CD14-positive monocyte (primary cell): ENCODE results near the gene CDX2. TPM values are rescaled to one million over a fixed set of nuclear protein-coding genes. Genes with fewer than 3 reads are reported as not detected.
A peak's percentile ranks its signal among the peaks of the same experiment; 100 is the strongest.

Experiments used
- DNase-seq, 3 donors: peaks; one replicate each; pipeline ENCODE4 v3.0.0-alpha.2; 2011 to 2022
- H2AFZ ChIP-seq: 2 replicates; pipeline ENCODE4 v1.6.0; 2012; ENCODE audit warnings: mild to moderate bottlenecking, low read depth, low read length, inconsistent platforms; ENCODE audit not compliant: insufficient read depth, poor library complexity, severe bottlenecking
- H3K27ac ChIP-seq, 2 donors: 1 replicate in 1 of 2; 2 replicates in 1 of 2; pipeline ENCODE4 v1.5.1; 2012 to 2013; ENCODE audit warnings: low read length in 2 of 2, control low read depth in 1 of 2, inconsistent platforms in 1 of 2, low read depth in 1 of 2, mild to moderate bottlenecking in 1 of 2
- H3K27me3 ChIP-seq, 2 donors: one replicate each; pipeline versions ENCODE4 v1.6.0 to v1.6.1; 2011 to 2013; ENCODE audit warnings: low read length in 2 of 2; ENCODE audit not compliant: control insufficient read depth in 2 of 2, insufficient read depth in 2 of 2
- H3K36me3 ChIP-seq, 2 donors: replicated peaks in 1 of 2; 1 replicate in 1 of 2; 2 replicates in 1 of 2; pipeline versions ENCODE4 v1.5.1 to v1.6.1; 2012 to 2013; ENCODE audit warnings: low read length in 2 of 2, control low read depth in 1 of 2, inconsistent platforms in 1 of 2, mild to moderate bottlenecking in 1 of 2; ENCODE audit not compliant: insufficient read depth in 2 of 2, control insufficient read depth in 1 of 2
- H3K4me1 ChIP-seq, 2 donors: 1 replicate in 1 of 2; 2 replicates in 1 of 2; pipeline versions ENCODE4 v1.5.1 to v1.6.1; 2012 to 2013; ENCODE audit warnings: low read length in 2 of 2, control low read depth in 1 of 2, inconsistent platforms in 1 of 2, mild to moderate bottlenecking in 1 of 2, moderate library complexity in 1 of 2; ENCODE audit not compliant: insufficient read depth in 2 of 2, control insufficient read depth in 1 of 2
- H3K4me2 ChIP-seq: replicated peaks from 2 replicates; pipeline ENCODE3; 2012; ENCODE audit warnings: low read length, moderate library complexity, mild to moderate bottlenecking; ENCODE audit not compliant: poor library complexity, severe bottlenecking; ENCODE audit errors: extremely low read depth
- H3K4me3 ChIP-seq, 3 experiments: fragments of 200-600 bp in 1 of 3; sonication (generic) in 1 of 3; replicated peaks in 1 of 3; 1 replicate in 2 of 3; 2 replicates in 1 of 3; pipeline ENCODE4 v1.5.1; 2011 to 2013; ENCODE audit warnings: low read length in 3 of 3, mild to moderate bottlenecking in 3 of 3, control low read depth in 2 of 3, low read depth in 2 of 3, inconsistent platforms in 1 of 3, moderate library complexity in 1 of 3
- H3K79me2 ChIP-seq: 2 replicates; pipeline ENCODE4 v1.6.0; 2012; ENCODE audit warnings: mild to moderate bottlenecking, control low read depth, inconsistent platforms, low read length, moderate library complexity; ENCODE audit not compliant: insufficient read depth
- H3K9ac ChIP-seq: 2 replicates; pipeline ENCODE4 v1.6.0; 2017; ENCODE audit warnings: low read length, mild to moderate bottlenecking; ENCODE audit not compliant: insufficient read depth, poor library complexity, severe bottlenecking
- H3K9me3 ChIP-seq, 2 donors: replicated peaks in 1 of 2; 1 replicate in 1 of 2; 2 replicates in 1 of 2; pipeline versions ENCODE4 v1.5.1 to v1.6.1; 2012 to 2013; ENCODE audit warnings: low read length in 2 of 2, control low read depth in 1 of 2; ENCODE audit not compliant: control insufficient read depth in 1 of 2, insufficient read depth in 1 of 2
- H4K20me1 ChIP-seq: 2 replicates; pipeline ENCODE4 v1.6.0; 2012; ENCODE audit warnings: mild to moderate bottlenecking, low read length, control low read depth, moderate library complexity; ENCODE audit not compliant: insufficient read depth
- H3K27ac Mint-ChIP-seq, 7 donors: one replicate each; pipeline ENCODE4 v1.8.0; 2020; ENCODE audit warnings: mild to moderate bottlenecking in 7 of 7, mixed read lengths in 7 of 7, moderate library complexity in 6 of 7, inconsistent platforms in 2 of 7
- H3K27me3 Mint-ChIP-seq, 3 donors: one replicate each; pipeline ENCODE4 v1.8.0; 2021 to 2022; ENCODE audit warnings: low read depth in 3 of 3, mild to moderate bottlenecking in 3 of 3, mixed read lengths in 3 of 3, moderate library complexity in 3 of 3, inconsistent platforms in 1 of 3
- H3K36me3 Mint-ChIP-seq, 2 donors: one replicate each; pipeline ENCODE4 v1.8.0; 2020; ENCODE audit warnings: mixed read lengths in 2 of 2, inconsistent platforms in 1 of 2, mild to moderate bottlenecking in 1 of 2
- H3K4me1 Mint-ChIP-seq: one replicate; pipeline ENCODE4 v1.8.0; 2020; ENCODE audit warnings: mild to moderate bottlenecking, mixed read lengths
- H3K4me3 Mint-ChIP-seq, 2 donors: one replicate each; pipeline ENCODE4 v1.8.0; 2020; ENCODE audit warnings: mild to moderate bottlenecking in 2 of 2, mixed read lengths in 2 of 2, moderate library complexity in 1 of 2
- H3K9me3 Mint-ChIP-seq, 7 donors: one replicate each; pipeline ENCODE4 v1.8.0; 2020 to 2022; ENCODE audit warnings: mixed read lengths in 7 of 7, mild to moderate bottlenecking in 6 of 7, moderate library complexity in 6 of 7, inconsistent platforms in 2 of 7
- WGBS: methylation state at CpG from one replicate; pipeline ENCODE4 v1.1.5; 2013; ENCODE audit warnings: missing lambda C conversion rate; ENCODE audit not compliant: insufficient coverage; 5-methylcytosine and 5-hydroxymethylcytosine counted together
- intact Hi-C, 2 donors: fragments of 100-400 bp; cut with micrococcal nuclease; formaldehyde crosslinking; loops; one replicate each; pipeline versions ENCODE4 v1.15.0 to v1.15.1; 2023
- polyA plus RNA-seq, 3 donors: library from polyadenylated mRNA; depleted of rRNA in 1 of 3; unstranded in 2 of 3; stranded (reverse) in 1 of 3; fragments of 300-500 nt in 2 of 3; fragments of >200 nt in 1 of 3; fragmentation: Illumina TruSeq in 2 of 3; gene quantifications; 1 replicate in 2 of 3; 2 replicates in 1 of 3; pipeline ENCODE4 v1.2.3, GENCODE V29; 2012 to 2021
- TF ChIP-seq, protein P1 (sequence below): fragments of 200-600 bp; IDR thresholded peaks from one replicate; pipeline ENCODE4 v1.8.0; 2022; ENCODE audit warnings: antibody characterized with exemption, mild to moderate bottlenecking

The CDX2 gene
- polyA plus RNA-seq, 3 donors: not detected

GRCh38 chr13:27970382-27971235, 1.5 kb upstream of the CDX2 start:
- H3K27me3 Mint-ChIP-seq: peaks cover 97 to 99% (median 99%) of the 10 kb centered on the region in 3 donors
- peaks cover 0 to 3% of the 10 kb centered on the region in 2 donors for H3K36me3 Mint-ChIP-seq
- Histone ChIP-seq H3K27ac (no peak overlapping the region), H3K9me3 (peaks cover 0 to 43% of the 10 kb centered on the region in 2 donors), H3K27me3 (peaks cover 96 to 98% of the 10 kb centered on the region in 2 donors), H3K4me1 (peaks cover 3 to 12% of the 10 kb centered on the region in 2 donors), H4K20me1 (no peaks in the 10 kb centered on the region), H3K4me2 (no peak overlapping the region), H3K36me3 (no peaks in the 10 kb centered on the region), H3K9ac (no peak overlapping the region), H3K79me2 (no peaks in the 10 kb centered on the region), H2AFZ (no peak overlapping the region), H3K4me3 (no peak overlapping the region)
- H3K9me3 Mint-ChIP-seq: peaks cover 0 to 20% (median 8%) of the 10 kb centered on the region in 7 donors
- peak overlapping the region in 1 of 2 donors; percentile 80 for H3K4me3 Mint-ChIP-seq
- intact Hi-C loops: no loop called here
- DNase-seq: no peak
- H3K4me1 Mint-ChIP-seq: peaks cover 30% of the 10 kb centered on the region
- TF ChIP-seq, protein P1, sequence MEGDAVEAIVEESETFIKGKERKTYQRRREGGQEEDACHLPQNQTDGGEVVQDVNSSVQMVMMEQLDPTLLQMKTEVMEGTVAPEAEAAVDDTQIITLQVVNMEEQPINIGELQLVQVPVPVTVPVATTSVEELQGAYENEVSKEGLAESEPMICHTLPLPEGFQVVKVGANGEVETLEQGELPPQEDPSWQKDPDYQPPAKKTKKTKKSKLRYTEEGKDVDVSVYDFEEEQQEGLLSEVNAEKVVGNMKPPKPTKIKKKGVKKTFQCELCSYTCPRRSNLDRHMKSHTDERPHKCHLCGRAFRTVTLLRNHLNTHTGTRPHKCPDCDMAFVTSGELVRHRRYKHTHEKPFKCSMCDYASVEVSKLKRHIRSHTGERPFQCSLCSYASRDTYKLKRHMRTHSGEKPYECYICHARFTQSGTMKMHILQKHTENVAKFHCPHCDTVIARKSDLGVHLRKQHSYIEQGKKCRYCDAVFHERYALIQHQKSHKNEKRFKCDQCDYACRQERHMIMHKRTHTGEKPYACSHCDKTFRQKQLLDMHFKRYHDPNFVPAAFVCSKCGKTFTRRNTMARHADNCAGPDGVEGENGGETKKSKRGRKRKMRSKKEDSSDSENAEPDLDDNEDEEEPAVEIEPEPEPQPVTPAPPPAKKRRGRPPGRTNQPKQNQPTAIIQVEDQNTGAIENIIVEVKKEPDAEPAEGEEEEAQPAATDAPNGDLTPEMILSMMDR: no peak
- WGBS: 7% methylated on average over 42 of the region's 53 CpGs
- no peak overlapping the region for H3K27ac Mint-ChIP-seq

DNA sequence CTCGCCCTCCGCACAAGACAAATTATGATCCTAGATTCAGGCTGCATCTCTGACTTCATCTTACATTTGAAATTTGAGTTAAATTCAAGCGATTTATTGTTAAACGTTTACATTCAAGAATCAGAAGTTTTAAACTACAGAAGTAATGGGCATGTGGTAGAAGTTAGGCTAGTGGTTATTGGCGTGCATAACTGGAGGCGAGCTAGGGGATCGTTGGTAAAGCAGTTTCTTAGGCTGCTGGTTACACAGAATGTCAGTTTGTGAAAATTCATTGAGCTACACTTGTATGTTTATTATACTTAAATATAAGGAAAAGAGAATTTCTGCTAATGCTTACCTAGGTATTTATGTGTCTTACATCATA, 733 bp upstream of the CDX2 start:
- Histone ChIP-seq H3K9me3 (peaks cover 0 to 43% of the 10 kb centered on the region in 2 donors), H3K9ac (no peak overlapping the region), H3K27ac (no peak overlapping the region), H2AFZ (no peak overlapping the region), H3K36me3 (no peaks in the 10 kb centered on the region), H3K27me3 (peaks cover 97 to 98% of the 10 kb centered on the region in 2 donors), H4K20me1 (no peaks in the 10 kb centered on the region), H3K4me2 (no peak overlapping the region), H3K4me1 (peaks cover 3 to 12% of the 10 kb centered on the region in 2 donors), H3K79me2 (no peaks in the 10 kb centered on the region), H3K4me3 (no peak overlapping the region)
- Mint-ChIP-seq H3K9me3 (peaks cover 0 to 26% (median 8%) of the 10 kb centered on the region in 7 donors), H3K4me3 (peak overlapping the region in 1 of 2 donors; percentile 85), H3K36me3 (peaks cover 0 to 3% of the 10 kb centered on the region in 2 donors), H3K4me1 (peaks cover 26% of the 10 kb centered on the region), H3K27me3 (peaks cover 97 to 99% (median 99%) of the 10 kb centered on the region in 3 donors), H3K27ac (no peak overlapping the region)
- 7% methylated on average over 3 of the region's 7 CpGs for WGBS
- DNase-seq: no peak
- intact Hi-C loops: no loop called here
- TF ChIP-seq, protein P1: no peak
